H4 (cell line): ENCODE measurements around the gene HPCAL1. TPM values are rescaled to one million over a fixed set of nuclear protein-coding genes. Genes with fewer than 3 reads are reported as not detected.

Experiments used
- DNase-seq: peaks from one replicate; pipeline ENCODE4 v3.0.0-alpha.2; 2015; ENCODE audit warnings: low spot score
- total RNA-seq: library from RNA; depleted of rRNA; stranded (reverse); fragments of >200 nt; shearing (Covaris generic); gene quantifications from 2 replicates; pipeline ENCODE4 v1.2.3, GENCODE V29; 2014

Gene HPCAL1
- total RNA-seq, 1 experiment from 2014 or later = 50.8 TPM

DNA sequence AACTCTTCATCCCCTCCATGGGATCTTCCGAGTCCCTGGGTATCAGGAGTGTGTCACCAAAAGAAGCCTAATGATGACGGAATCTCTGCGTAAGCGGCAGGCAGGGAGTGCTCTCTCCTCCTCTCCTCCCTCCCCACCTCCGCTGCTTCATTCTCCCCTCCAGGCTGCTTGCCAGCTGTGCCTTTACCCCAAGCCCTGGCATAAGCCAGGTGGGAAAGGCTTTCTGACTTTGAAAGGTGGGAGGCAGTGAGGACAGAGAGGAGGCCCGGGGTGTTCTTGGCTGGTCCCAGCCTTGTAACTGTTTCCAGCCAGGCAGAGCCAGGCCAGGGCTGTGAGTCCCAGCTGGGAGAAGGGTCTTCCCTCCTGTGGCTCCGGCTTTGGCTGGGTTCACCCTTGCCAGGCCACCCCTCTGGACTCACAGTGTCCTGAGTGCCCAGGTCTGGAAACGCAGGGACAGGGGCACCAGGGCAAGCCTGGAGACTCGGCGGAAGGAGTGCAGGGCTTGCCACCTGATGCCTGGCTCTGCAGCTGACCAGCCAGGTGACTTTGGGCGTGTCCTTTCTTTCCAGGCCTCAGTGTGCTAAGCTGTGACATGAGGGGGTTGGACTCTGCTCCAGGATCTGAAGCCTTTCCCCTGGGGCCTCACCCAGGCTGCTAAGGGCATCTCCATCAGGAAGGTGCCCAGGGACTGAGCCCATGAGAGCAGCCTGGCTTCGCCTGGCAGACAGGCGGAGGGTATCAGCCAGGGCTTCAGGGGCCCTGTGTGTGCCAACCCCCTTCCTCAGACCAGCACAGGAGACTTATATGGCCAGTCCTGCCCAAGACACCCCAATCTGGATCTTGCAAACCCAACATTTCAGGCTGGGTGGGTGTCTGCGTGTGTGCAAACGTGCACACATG lies 32.7 kb upstream of the HPCAL1 start:
- no peak for DNase-seq

- DNase-seq = no peak
These were observed 31.2 kb upstream of the HPCAL1 start for GRCh38 chr2:10271509-10271908.

DNA sequence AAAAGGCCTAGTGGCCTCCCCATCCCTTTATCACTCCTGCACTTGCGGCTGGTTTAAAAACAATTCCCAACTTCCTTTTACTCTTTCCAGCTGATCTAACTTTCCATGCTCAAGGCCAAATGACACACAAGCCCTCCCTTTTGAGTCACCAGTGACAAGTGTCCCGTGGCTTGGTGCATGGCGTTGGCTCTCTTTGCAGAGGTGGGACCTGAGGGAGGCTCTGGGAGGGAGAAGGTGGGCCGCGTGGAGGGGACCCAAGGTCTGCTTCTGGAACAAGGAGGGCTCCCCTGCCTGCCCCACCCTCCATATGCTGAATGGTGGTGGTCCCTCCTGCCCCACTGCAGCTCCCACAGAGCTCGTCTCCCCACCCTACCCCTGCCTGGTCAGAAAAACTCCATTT lies 30.8 kb upstream of the HPCAL1 start:
- DNase-seq = no peak

DNA sequence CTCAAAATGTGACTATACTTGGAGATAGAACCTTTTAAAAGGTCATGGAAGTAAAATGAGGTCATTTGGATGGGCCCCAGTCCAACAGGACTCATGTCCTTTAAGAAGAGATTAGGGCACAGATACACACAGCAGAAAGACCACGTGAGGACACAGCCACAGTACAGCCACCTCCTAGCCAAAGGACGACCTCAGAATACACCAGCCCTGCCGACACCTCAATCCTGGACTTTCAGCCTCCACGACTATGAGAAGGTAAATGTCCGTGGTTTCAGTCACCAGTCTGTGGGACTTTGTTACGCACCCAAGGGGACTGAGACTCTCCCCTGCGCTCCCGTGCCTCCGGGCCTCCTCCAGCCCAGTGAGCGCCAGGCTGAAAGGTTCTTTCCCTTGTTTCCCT lies 30.2 kb upstream of the HPCAL1 start:
- DNase-seq = no peak

- DNase-seq = no peak
These were observed 29.2 kb upstream of the HPCAL1 start for GRCh38 chr2:10273215-10274175.

- no peak for DNase-seq
These were observed 28.3 kb upstream of the HPCAL1 start for GRCh38 chr2:10274376-10274775.

DNA sequence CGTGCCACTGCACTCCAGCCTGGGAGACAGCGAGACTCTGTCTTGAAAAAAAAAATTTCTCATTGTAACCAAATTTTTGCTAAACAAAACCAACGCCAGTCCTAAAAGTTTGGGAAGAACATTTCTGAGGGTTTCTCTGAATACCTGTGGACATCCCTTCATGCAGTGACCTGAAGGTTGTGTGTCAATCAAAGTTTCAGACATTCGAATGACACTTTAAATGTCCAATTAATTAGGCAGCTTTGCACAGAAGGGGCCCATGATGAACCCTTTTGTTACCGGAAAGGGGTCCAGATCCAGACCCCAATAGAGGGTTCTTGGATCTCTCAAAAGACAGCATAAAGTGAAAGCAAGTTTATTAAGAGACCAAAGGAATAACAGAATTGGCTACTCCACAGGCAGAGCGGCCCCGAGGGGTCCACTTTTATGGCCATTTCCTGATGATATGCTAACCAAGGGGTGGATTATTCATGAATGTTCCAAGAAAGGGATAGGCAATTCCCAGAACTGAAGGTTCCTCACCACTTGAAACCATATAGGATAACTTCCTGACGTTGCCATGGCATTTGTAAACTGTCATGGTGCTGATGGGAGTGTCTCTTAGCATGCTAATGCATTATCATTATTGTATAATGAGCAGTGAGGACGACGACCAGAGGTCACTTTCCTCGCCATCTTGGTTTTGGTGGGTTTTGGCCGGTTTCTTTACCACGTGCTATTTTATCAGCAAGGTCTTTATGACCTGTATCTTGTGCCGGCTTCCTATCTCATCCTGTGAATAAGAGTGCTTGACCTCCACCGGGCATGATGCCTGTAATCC lies 27.5 kb upstream of the HPCAL1 start:
- DNase-seq = no peak

DNA sequence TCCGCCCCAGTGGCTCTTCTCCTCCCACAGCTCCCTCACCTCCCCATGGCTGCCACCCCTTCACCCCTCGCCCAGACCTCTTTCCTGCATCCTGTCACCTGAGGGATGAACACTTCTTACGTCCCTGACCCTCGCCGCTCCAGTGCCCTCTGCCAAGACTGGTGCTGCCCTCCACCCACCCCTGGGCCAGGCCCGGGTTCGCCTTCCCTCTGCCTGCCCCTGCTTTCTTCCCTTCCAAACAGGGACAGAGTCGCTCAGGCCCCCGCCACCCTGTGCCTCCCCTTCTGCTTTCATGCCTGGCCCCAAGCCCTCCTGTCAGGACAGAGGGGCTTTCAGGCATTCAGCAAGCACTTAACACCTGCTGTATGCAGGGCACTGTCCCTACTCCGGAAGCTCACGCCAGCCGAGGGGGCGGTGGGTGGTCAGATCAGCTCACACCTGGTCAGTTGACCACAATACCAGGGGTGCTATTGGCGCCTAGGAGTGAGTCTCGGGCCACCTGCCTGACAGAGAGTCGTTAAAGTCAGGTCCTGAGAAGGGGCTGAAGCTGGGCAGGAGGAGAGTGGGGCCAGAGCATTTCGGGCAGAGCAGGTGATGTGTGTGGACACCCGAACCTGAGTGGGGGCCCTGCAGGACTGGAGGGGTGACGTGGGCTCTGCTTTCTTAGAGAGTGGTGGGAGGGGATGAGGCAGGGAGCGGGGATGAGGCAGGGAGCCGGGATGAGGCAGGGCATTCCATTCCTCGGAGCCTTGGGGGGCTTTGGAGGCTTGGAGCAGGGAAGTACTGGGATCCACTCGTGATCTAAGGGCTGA lies 26.0 kb upstream of the HPCAL1 start:
- no peak for DNase-seq

DNA sequence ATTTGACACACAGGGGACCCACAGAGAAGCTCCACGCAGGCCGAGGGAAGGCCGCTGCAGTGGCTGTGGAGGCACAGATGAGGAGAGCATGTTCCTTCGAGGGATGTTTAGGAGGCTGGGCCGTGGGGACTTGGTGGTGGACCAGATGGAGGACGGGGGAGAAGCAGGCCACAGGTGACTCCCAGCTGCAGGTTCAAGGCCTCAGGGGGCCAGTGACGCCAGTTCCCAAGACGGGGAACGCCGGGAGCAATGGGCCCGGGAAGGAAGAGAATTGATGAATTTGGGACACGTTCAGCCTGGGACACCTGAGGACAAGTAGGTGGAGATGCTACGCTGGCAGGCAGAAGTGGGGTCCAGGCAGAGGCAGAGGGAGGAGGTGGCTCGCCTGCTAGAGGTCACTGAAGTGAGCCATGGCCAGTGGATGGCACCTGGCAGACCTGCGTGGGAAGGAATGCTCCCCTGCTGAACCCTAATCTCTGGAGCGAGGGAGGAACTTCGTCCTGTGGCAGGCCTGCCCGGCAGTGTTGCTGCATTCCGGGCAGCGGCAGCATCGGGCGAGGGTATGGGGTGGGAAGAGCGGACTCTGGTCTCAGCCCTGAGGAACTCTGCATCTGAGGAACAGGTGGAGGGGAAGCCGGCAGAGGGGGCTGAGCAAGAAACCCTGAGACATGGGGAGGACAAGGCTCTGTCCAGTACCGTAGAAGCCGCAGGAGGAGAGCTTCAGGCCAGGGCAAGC lies 25.2 kb upstream of the HPCAL1 start:
- DNase-seq = no peak

DNA sequence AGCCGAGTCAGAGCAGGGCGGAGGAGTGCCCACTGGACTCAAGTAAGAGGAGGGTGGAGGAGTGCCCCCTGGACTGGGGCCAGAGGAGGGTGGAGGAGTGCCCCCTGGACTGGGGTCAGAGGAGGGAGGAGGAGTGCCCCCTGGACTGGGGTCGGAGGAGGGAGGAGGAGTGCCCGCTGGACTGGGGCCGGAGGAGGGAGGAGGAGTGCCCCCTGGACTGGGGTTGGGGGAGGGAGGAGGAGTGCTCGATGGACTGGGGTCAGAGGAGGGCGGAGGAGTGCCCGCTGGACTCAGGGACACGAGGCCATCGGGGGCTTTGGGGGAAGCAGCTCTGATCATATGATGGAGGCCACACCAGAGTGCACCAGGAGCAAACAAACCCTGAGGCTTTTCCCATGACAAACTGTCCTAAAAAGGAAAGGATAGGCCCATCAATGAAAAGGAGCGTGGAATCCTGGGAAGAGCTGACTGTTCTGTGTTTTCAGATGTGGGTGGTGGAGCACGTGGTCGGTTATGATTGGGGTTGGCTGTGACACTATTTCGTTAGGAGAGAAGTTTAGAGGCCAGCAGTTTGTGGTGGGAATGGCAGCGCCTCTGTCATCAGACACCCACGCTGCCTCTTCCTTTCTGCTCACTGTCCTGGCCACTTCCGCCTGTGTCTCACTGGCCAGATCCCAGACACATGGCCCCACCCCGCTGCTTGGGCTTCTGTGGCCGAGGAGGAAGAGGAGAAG lies 24.5 kb upstream of the HPCAL1 start:
- DNase-seq = peak; percentile 56

GRCh38 chr2:10278763-10279471 lies 23.8 kb upstream of the HPCAL1 start:
- DNase-seq = no peak

DNA sequence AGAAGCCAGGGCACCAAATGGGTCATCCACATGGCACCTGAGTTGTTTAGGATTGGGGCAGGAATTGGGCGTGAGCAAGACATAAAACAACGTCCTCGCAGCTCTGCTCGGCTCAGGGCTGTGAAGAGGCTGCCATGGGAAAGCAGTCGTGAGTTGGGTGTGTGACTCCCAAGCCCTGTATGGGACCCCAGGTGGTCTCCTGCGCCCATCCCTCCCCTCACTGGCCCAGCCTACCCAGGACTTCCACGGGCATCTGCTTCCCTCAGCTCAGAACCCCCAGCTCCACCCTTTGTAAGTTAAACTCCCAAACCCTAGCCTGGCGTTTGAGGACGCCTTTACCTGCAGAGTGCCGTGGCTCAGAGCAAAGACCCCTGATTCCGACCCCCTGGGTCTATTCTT lies 23.2 kb upstream of the HPCAL1 start:
- no peak for DNase-seq

DNA sequence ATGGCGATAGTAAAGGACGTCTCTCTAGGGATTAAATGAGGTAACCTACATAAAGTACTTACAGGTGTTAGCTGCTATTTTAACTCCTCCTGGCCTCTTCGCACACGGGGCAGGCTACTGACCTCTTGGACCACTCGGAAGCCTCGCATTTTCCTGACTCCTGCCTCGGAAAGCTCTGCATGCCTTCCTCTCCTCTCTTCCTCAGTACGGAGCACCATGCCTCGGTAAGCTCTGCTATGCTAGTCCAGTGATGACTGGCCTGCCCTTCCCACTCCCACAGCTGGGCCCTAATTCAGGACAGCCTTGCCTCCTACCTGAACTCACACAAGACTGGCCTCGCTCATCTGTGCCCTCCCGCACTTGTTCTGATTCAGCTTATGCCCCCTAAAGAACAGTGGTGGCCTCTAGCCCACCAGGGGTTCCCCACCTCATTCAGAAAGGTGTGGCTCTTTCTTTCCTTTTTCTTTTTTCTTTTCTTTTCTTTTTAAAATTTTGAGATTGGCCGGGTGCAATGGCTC lies 22.7 kb upstream of the HPCAL1 start:
- no peak for DNase-seq

- no peak for DNase-seq
These were observed 20.8 kb upstream of the HPCAL1 start for GRCh38 chr2:10281891-10282290.

GRCh38 chr2:10282611-10283105 lies 20.0 kb upstream of the HPCAL1 start:
- DNase-seq = no peak

DNA sequence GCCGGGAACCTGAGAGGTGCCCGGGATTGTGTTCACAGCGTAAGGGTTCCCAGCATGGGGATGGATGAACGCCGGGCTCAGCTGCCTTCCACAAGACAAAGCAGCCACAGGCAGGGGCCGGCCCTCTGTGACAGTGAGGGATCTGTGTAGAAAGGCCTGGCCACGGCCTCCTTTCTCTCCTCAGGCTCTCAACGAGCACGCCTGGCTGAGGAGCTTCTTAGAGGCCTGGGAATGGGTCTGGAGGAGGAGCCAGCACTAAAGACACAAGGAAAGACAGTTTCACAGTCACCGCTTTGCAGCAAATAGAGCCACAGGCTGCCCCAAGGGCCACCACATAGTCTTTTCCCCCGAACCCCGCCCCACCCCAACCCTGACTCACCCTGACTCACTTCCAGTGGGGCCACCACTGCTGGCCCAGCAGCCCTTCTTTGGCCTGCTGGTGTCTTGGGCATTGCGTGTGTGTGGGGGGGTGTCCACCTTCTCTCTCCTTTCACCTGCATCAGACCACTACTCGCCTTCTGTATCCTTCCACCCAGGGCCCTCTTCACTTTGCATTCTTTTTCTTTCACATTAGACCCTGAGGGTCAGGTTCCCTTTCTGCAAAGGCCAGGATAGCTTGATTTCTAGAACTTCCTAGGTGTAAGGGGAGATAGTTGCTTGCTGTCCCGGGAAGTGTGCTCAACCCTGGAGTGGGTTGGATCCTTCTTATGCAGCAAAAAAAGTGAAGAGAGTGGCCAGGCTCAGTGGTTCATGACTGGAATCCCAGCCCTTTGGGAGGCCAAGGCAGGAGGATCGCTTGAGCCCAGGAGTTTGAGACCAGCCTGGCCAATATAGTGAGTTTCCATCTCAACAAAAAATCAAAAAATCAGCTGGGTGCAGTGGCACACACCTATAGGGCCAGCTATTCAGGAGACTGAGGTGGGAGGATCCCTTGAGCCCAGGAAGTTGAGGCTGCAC lies 19.3 kb upstream of the HPCAL1 start:
- peak; percentile 85 for DNase-seq
